NCI-H748 (cell line): ENCODE results near the gene SYT15B.
"Not testable (repeated sequence)": the region's sequence is repeated elsewhere in the genome, so short reads cannot be mapped to it uniquely, and the experiment has no call there.

Experiments
- DNase-seq: peaks from one replicate; lab custom pipeline; 2025; ENCODE audit not compliant: unreplicated experiment; lab: John Stamatoyannopoulos, UW

Gene SYT15B

DNA sequence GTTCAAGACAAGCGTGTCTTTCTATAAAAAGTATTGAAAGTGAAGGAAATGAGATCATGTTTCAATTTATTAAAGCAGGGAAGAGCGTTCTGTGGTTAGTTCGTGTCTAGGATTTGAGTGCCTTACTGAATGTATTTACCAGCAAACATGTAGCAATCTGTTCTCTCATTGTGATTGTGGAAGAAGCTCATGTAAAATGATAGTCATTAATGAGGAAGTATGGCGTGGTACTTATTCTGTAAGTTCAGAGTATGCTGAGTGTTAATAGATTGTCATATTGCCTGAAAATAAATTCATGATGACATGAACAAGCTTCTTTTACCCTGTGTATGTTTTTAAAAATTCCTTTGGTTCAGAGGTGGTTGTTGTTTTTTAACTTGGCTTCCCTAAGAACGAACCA is 32.5 kb downstream of the SYT15B start:
- not testable (repeated sequence) for DNase-seq

DNA sequence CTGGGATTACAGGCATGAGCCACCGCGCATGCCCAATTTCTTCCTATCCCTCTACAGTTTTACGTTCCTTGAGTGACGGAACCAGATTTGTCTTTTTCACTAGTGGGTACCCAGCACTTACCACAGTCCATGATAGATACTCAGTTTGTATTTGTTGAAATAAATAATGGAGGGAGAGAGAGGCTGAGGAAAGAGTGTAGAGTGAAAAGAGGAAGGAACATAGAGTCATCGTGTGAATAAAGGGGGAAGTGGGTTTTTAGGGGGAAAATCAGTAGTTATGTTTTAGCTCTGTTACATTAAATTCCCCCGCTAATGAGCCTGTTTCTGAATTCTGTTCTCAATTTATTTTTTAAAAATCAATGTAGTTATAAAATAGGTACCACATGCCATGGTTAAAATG is 37.7 kb downstream of the SYT15B start:
- DNase-seq, result not testable (repeated sequence)

DNA sequence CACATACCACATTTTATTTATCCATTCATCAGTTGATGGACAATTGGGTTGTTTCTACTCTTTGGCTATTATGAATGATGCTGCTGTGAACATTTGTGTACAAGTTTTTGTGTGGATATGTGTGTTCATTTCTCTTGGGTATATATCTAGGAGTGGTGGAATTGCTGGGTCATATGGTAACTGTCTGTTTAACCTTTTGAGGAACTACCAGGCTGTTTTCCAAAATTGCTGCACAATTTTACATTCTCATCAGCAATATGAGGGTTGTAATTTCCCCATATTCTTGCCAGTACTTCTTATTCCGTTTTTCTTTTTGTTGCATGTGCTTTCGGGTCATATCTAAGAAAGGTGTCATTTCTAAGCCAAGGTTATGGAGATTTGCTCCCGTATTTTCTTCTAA is 38.3 kb downstream of the SYT15B start:
- DNase-seq, result not testable (repeated sequence)

DNA sequence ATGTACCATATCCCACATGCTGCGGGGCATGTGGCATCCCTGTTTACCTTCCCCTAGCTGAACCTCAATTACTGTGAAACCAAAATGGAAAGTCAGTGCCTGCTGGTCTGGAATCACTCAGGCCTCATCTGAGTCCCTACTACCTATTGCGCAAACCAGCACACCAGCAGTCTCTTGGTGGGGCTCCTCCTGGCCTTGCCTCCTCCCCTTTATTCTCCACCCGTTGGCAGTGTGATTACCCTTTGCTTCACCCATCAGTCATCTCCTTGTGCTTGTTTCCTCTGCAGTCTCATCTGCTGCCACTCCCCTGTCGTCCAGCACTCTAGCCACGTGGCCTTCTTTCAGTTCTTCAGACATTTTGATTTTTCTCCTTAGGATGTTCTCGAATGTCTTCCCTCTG is 39.3 kb downstream of the SYT15B start:
- DNase-seq, result not testable (repeated sequence)

- DNase-seq, result not testable (repeated sequence)
Observed at GRCh38 chr10:47723362-47723761, 40.0 kb downstream of the SYT15B start.

DNA sequence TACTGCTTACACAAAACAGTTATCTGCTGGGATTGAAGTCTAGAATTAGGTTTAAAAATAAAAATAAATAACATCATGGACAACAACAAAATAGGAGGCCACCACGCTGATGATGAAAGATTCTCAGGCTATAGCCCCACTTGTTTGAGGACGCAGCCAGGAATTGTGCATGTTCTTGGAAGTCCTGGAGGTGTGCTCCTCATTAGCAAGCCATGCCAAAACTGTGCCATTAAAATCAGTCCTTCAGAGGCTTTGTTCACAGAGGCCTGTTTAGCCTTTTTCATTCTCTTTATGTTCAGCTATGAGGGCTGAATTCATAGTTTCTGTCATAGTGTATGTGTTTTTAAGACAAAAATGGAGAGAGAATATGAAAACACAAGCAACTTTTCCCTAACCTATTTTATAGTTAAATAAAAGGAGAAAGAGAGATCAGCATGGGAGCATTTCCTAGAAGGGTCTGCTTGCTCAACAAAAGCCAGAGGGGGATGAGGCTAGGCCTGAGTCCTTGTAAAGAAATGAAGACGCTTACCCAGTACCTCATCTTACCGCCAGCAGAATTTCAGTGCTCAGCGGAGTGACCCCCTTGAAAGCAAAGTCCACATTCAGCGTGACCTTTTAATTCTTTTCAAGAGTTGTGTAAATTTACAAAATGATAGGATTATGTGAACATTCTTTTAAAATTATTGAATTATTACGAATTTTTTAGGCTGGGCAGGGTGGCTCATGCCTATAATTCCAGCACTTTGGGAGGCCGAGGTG is 46.2 kb downstream of the SYT15B start:
- DNase-seq, result not testable (repeated sequence)
